ENCODE results near the gene TMEM44.

GRCh38 chr3:194584320-194584776, 48.9 kb downstream of the TMEM44 start:
- TF ChIP-seq CTCF (IDR thresholded peaks at IDR 0.05; ENCODE audit: low read depth, low read length) (no peak), EZH2phosphoT487 (IDR thresholded peaks at IDR 0.05; ENCODE audit: low read depth) (no peak)
